NB4 (cell line): ENCODE results near the gene ZFP1.

Source experiments
- DNase-seq: peaks from one replicate; pipeline ENCODE4 v3.0.0; 2010; ENCODE audit warnings: low read depth
- H3K4me3 ChIP-seq: one replicate; pipeline ENCODE4 v1.5.1; 2011; ENCODE audit warnings: mild to moderate bottlenecking, low read depth, low read length, moderate library complexity
- MYC ChIP-seq: IDR thresholded peaks from 2 replicates; pipeline ENCODE4 v1.6.1; 2011; ENCODE audit warnings: low read depth, low read length
- POLR2A ChIP-seq: IDR thresholded peaks from 2 replicates; pipeline ENCODE4 v1.6.1; 2011; ENCODE audit warnings: mild to moderate bottlenecking; ENCODE audit not compliant: insufficient read length; ENCODE audit errors: extremely low read depth
- TF ChIP-seq, protein P1 (sequence below): IDR thresholded peaks from one replicate; pipeline ENCODE4 v1.5.1; 2012; ENCODE audit warnings: low read depth, low read length
- TF ChIP-seq, protein P2 (sequence below): IDR thresholded peaks from 2 replicates; pipeline ENCODE4 v1.6.1; 2011; ENCODE audit warnings: low read depth, low read length

Gene ZFP1

DNA sequence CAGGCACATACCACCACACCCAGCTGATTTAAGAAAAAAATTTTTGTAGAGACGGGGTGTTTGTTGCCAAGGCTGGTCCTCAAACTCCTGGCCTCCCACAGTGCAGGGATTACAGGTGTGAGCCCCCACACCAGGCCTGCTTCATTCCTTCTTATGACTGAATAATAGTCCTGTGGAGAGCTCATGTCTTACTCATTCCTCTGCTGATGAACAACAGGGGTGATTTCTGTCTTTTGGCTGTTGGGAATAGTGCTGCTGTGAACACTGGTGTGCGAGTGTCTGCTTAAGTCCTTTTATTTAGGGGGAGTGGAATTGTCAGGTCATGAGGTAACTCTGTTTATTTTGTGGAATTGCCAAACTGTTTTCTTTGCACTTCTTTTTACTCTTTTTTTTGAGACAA, 67.8 kb downstream of the ZFP1 start:
- TF ChIP-seq, protein P1, sequence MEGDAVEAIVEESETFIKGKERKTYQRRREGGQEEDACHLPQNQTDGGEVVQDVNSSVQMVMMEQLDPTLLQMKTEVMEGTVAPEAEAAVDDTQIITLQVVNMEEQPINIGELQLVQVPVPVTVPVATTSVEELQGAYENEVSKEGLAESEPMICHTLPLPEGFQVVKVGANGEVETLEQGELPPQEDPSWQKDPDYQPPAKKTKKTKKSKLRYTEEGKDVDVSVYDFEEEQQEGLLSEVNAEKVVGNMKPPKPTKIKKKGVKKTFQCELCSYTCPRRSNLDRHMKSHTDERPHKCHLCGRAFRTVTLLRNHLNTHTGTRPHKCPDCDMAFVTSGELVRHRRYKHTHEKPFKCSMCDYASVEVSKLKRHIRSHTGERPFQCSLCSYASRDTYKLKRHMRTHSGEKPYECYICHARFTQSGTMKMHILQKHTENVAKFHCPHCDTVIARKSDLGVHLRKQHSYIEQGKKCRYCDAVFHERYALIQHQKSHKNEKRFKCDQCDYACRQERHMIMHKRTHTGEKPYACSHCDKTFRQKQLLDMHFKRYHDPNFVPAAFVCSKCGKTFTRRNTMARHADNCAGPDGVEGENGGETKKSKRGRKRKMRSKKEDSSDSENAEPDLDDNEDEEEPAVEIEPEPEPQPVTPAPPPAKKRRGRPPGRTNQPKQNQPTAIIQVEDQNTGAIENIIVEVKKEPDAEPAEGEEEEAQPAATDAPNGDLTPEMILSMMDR: no peak
- no peak for TF ChIP-seq POLR2A
- no peak for TF ChIP-seq MYC
- TF ChIP-seq, protein P2, sequence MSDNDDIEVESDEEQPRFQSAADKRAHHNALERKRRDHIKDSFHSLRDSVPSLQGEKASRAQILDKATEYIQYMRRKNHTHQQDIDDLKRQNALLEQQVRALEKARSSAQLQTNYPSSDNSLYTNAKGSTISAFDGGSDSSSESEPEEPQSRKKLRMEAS: no peak
- no peak overlapping the region for H3K4me3 ChIP-seq
- DNase-seq: no peak

DNA sequence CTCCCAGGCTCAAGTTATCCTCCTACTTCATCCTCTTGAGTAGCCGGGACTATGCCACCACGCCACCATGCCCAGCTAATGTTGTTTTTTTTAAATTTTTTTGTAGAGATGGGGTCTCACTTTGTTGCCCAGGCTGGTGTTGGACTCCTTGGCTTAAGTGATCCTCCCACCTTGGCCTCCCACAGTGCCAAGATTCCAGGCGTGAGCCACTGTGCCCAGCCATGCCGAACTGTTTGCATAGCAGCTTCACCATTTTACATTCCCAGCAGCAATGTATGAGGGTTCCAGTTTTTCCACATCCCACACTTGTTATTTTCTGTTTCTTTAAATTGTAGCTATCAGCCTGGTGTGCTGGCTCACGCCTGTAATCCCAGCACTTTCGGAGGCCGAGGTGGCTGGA, 68.3 kb downstream of the ZFP1 start:
- no peak for DNase-seq

DNA sequence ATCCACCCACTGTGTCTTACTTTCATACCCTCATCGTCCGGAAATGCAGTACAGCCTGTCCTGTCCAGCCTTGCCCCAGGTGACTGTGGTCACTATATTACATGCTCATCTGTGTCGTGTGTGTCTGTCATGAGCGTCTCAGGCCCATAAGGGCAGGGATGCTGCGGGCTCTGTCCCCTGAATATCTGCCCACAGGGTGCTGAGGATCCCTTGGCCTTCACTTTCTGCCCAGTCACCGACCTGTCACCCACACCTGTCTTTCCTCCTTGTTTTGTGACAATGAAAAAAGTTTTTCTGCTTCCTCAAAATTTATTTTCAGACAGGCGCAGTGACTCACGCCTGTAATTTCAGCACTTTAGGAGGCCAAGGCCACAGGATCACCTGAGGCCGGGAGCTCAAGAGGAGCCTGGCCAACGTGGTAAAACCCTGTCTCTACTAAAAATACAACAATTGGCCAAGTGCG, 69.1 kb downstream of the ZFP1 start:
- TF ChIP-seq, protein P2: no peak
- TF ChIP-seq POLR2A (no peak), MYC (no peak)
- TF ChIP-seq, protein P1: no peak

More for the DNA sequence above, 68.3 kb downstream of the ZFP1 start:
- H3K4me3 ChIP-seq: no peak overlapping the region
- TF ChIP-seq POLR2A: no peak
- TF ChIP-seq, protein P2: no peak
- TF ChIP-seq, protein P1: no peak
- TF ChIP-seq MYC: no peak

DNA sequence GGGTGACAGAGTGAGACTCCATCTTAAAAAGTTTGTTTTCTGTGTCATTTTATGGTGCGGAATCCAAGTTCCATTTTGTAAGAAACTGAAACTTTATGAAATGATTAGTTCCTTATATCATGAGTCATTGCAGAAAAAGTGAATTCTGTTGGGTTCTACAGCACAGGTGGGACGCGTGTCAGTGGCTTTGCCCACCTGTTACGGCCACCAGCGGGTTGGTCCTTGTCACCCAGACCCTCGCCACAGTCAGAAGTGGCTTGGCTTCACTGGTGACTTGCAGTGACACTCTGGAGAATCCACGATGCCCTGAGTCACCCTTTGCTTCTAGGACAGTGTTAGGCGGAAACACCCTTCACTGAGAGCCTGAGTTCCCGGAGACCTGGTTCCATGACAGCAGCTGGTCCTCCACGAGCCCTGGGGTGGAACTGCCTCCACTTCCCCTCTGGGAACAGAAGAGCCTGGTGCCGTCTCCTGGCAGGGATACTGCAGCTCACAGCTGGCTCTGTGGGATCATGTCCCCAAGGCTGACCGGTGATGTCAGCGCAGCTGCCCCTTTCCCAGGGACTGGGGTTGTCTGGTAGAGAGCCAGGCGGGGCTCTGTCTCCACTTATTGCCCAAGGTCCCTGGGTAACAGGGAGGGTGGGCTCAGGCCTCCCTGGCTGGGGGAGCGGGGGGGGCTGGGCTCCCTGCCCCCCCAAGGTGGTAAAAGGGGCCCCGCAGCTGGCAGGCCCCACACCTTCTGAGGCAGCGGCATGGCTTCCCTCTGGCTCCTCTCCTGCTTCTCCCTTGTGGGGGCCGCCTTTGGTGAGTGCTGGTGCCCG, 70.1 kb downstream of the ZFP1 start, which contains the start of gene CTRB1:
Gene CTRB1, plus strand, starts transcription at position 733 of the 821 bp plus-strand sequence. Its CDS starts 20 bp downstream, at position 753.
- no peak for DNase-seq
- no peak within 1 kb of the TSS for H3K4me3 ChIP-seq
- no peak for TF ChIP-seq POLR2A
- TF ChIP-seq MYC: no peak
- TF ChIP-seq, protein P2: no peak
- TF ChIP-seq, protein P1: no peak

More for the DNA sequence above, 69.1 kb downstream of the ZFP1 start:
- DNase-seq: no peak
- no peak overlapping the region for H3K4me3 ChIP-seq

DNA sequence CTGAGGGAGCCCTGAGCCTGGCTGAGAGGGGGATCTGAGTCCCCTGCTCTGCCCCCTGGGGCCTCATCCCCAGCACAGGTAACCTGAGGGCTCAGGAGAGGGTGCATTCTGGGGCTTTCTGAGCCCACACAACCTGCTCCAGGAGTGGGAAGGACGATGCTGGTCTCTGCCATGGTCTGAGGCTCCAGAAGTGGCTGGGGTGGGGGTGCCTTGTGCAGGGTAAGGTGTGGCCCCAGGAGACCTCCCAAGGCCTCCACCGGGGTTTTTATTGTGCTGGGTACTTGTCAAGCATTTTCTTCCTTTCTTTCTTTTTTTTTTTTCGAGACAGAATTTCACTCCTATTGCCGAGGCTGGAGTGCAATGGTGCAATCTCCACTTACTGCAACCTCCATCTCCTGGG, 70.8 kb downstream of the ZFP1 start:
- DNase-seq: no peak
- no peak overlapping the region for H3K4me3 ChIP-seq
- TF ChIP-seq MYC: no peak
- no peak for TF ChIP-seq POLR2A
- TF ChIP-seq, protein P1: no peak
